ENCODE results near the gene BID.

Gene BID

GRCh38 chr22:17761138-17761488 lies 13.2 kb downstream of the BID start:
- H3K27ac ChIP-seq, result no peak overlapping the region
- TF ChIP-seq ZFX (IDR thresholded peaks at IDR 0.05; ENCODE audit: borderline replicate concordance), result no peak
- TF ChIP-seq, protein P1, sequence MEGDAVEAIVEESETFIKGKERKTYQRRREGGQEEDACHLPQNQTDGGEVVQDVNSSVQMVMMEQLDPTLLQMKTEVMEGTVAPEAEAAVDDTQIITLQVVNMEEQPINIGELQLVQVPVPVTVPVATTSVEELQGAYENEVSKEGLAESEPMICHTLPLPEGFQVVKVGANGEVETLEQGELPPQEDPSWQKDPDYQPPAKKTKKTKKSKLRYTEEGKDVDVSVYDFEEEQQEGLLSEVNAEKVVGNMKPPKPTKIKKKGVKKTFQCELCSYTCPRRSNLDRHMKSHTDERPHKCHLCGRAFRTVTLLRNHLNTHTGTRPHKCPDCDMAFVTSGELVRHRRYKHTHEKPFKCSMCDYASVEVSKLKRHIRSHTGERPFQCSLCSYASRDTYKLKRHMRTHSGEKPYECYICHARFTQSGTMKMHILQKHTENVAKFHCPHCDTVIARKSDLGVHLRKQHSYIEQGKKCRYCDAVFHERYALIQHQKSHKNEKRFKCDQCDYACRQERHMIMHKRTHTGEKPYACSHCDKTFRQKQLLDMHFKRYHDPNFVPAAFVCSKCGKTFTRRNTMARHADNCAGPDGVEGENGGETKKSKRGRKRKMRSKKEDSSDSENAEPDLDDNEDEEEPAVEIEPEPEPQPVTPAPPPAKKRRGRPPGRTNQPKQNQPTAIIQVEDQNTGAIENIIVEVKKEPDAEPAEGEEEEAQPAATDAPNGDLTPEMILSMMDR (IDR thresholded peaks at IDR 0.05), result no peak

DNA sequence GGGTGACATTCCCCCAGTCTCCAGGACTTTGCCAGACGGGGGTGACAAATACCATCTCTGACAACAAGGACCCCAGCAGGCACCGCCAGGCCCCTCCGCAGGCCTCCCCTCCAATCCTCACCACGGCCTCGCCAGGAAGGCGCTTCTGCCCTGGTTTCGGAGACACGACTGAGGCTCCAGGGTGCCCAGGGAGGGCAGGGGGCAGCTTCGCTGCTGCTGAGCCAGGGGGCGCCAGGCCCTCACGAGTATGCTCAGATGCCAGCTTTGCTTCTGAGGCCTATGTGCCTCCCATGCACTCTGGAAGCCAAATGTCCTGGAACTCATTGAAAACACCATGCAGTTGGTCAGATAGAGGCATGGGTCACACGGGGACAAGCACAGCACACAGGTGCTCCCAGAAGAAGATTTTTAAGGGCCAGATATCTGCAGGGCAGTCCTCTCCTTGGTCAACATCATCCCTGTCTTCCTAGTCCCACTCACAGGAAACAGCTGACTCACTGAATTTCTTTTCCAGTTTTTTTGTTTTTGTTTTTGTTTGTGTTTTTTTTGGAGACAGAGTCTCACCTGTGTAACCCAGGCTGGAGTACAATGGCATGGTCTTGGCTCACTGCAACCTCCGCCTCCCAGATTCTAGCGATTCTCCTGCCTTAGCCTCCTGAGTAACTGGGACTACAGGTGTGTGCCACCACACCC lies 19.9 kb downstream of the BID start:
- TF ChIP-seq, protein P1 (IDR thresholded peaks at IDR 0.05), result peak; percentile 30
- TF ChIP-seq ZFX (IDR thresholded peaks at IDR 0.05; ENCODE audit: borderline replicate concordance), result no peak
- H3K27ac ChIP-seq, result no peak overlapping the region

- no peak overlapping the region for H3K27ac ChIP-seq
- no peak for TF ChIP-seq ZFX (IDR thresholded peaks at IDR 0.05; ENCODE audit: borderline replicate concordance)
- TF ChIP-seq, protein P1 (IDR thresholded peaks at IDR 0.05), result no peak
Measured at GRCh38 chr22:17753401-17753989, 20.8 kb downstream of the BID start.

GRCh38 chr22:17751596-17751995 lies 22.7 kb downstream of the BID start:
- TF ChIP-seq ZFX (IDR thresholded peaks at IDR 0.05; ENCODE audit: borderline replicate concordance), result no peak
- TF ChIP-seq, protein P1 (IDR thresholded peaks at IDR 0.05), result no peak
- no peak overlapping the region for H3K27ac ChIP-seq

- H3K27ac ChIP-seq, result no peak overlapping the region
Measured at GRCh38 chr22:17749605-17750395, 24.5 kb downstream of the BID start.

GRCh38 chr22:17748555-17749353 lies 25.5 kb downstream of the BID start:
- TF ChIP-seq, protein P1 (IDR thresholded peaks at IDR 0.05), result no peak
- TF ChIP-seq ZFX (IDR thresholded peaks at IDR 0.05; ENCODE audit: borderline replicate concordance), result no peak
- H3K27ac ChIP-seq, result no peak overlapping the region

More at GRCh38 chr22:17749605-17750395, 24.5 kb downstream of the BID start:
- TF ChIP-seq, protein P1 (IDR thresholded peaks at IDR 0.05), result no peak
- TF ChIP-seq ZFX (IDR thresholded peaks at IDR 0.05; ENCODE audit: borderline replicate concordance), result no peak

Data from 22Rv1 (cell line).